Psoas muscle (tissue), 7 donors: ENCODE data around the gene HMGB3. TPM values are rescaled to one million over a fixed set of nuclear protein-coding genes. Genes with fewer than 3 reads are reported as not detected.

Experiments used
- polyA plus RNA-seq, 3 donors: library from polyadenylated mRNA; stranded (reverse); fragments of 200-250 nt; gene quantifications; one replicate each; pipeline ENCODE4 v1.2.3, GENCODE V29; 2013
- total RNA-seq, 4 donors: library from RNA; stranded (reverse); fragmentation: NEBNext Ultra II Directional in 2 of 4; extraction: Animal tissue kit (Norgen Biotek cat#: 25700) in 2 of 4; gene quantifications; one replicate each; pipeline versions ENCODE4 v1.2.1 to v1.2.4, GENCODE V29; 2021 to 2023
- donor health status: healthy with polysubstance abuse.
- donor health status: DM: no; HTN: no; CAD: no; lungs with moderate emphysema.
- donor health status: Bipolar disorder and iron deficiency.
- donor health status: healthy.
- donor health status: DM: no; HTN: no; CAD: no.
- donor health status: DM: no; HTN: no; CAD: no.
- donor health status: DM: yes; HTN: yes; CAD: no.

The HMGB3 gene
- total and polyA plus RNA-seq, 7 donors: 14.1 to 108 (median 36.6) TPM

Other genes starting within 250 kb of the HMGB3 start
- gene CD99L2, start 84.7 kb upstream of the HMGB3 start, total RNA-seq: 100 to 1,000 TPM; 106 to 173 (median 136) TPM
- gene CD99L2, start 84.7 kb upstream of the HMGB3 start, polyA plus RNA-seq: 100 to 1,000 TPM in 2 of 3 donors, 10 to 100 TPM in 1; 62.7 to 154 (median 104) TPM
- gene GPR50, start 193.2 kb downstream of the HMGB3 start, total RNA-seq: not detected
- not detected for gene GPR50, start 193.2 kb downstream of the HMGB3 start, polyA plus RNA-seq